Liver (tissue), 3 donors: Measurements from ENCODE around the gene TCF21.

Source experiments
- CTCF ChIP-seq: fragments of 150-350 bp; IDR thresholded peaks from 2 replicates; pipeline ENCODE4 v1.5.1; 2017; ENCODE audit warnings: improper control_type of control experiment, low read depth, low read length; ENCODE audit not compliant: missing input control
- MAX ChIP-seq: IDR thresholded peaks from 2 replicates; pipeline ENCODE4 v1.6.1; 2016; ENCODE audit warnings: antibody characterized with exemption
- RAD21 ChIP-seq, 2 donors: IDR thresholded peaks; 2 replicates each; pipeline ENCODE4 v1.6.1; 2016; ENCODE audit warnings: antibody characterized with exemption in 2 of 2, mild to moderate bottlenecking in 2 of 2
- TAF1 ChIP-seq: conservative IDR thresholded peaks from 2 replicates; pipeline ENCODE4 v1.6.1; 2016; ENCODE audit warnings: antibody characterized with exemption, mild to moderate bottlenecking
- donor health status: healthy.
- donor health status: healthy.

GRCh38 chr6:133877116-133877515 lies 11.8 kb upstream of the TCF21 start:
- TF ChIP-seq CTCF = no peak
- no peak for TF ChIP-seq RAD21 (IDR thresholded peaks at IDR 0.05)
- no peak for TF ChIP-seq MAX
- no peak for TF ChIP-seq TAF1
